HL-60 (cell line): ENCODE results near the gene ATRNL1.

Experiments
- CTCF ChIP-seq: IDR thresholded peaks from one replicate; pipeline ENCODE4 v1.5.1; 2011; ENCODE audit warnings: low read length, control low read depth, inconsistent platforms; ENCODE audit not compliant: insufficient read depth
- GABPA ChIP-seq: IDR thresholded peaks from 2 replicates; pipeline ENCODE4 v1.6.1; 2012; ENCODE audit warnings: low read depth
- TF ChIP-seq, protein P1 (sequence below): IDR thresholded peaks from 2 replicates; pipeline ENCODE4 v1.6.1; 2012; ENCODE audit warnings: low read depth; ENCODE audit not compliant: insufficient replicate concordance

GRCh38 chr10:115903845-115904244 lies 810.7 kb downstream of the ATRNL1 start:
- TF ChIP-seq CTCF, result no peak
- TF ChIP-seq, protein P1, sequence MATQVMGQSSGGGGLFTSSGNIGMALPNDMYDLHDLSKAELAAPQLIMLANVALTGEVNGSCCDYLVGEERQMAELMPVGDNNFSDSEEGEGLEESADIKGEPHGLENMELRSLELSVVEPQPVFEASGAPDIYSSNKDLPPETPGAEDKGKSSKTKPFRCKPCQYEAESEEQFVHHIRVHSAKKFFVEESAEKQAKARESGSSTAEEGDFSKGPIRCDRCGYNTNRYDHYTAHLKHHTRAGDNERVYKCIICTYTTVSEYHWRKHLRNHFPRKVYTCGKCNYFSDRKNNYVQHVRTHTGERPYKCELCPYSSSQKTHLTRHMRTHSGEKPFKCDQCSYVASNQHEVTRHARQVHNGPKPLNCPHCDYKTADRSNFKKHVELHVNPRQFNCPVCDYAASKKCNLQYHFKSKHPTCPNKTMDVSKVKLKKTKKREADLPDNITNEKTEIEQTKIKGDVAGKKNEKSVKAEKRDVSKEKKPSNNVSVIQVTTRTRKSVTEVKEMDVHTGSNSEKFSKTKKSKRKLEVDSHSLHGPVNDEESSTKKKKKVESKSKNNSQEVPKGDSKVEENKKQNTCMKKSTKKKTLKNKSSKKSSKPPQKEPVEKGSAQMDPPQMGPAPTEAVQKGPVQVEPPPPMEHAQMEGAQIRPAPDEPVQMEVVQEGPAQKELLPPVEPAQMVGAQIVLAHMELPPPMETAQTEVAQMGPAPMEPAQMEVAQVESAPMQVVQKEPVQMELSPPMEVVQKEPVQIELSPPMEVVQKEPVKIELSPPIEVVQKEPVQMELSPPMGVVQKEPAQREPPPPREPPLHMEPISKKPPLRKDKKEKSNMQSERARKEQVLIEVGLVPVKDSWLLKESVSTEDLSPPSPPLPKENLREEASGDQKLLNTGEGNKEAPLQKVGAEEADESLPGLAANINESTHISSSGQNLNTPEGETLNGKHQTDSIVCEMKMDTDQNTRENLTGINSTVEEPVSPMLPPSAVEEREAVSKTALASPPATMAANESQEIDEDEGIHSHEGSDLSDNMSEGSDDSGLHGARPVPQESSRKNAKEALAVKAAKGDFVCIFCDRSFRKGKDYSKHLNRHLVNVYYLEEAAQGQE, result no peak
- TF ChIP-seq GABPA, result no peak
